ENCODE measurements around the gene OSBPL5. TPM values are rescaled to one million over a fixed set of nuclear protein-coding genes. Genes with fewer than 3 reads are reported as not detected.
A peak's percentile ranks its signal among the peaks of the same experiment; 100 is the strongest.

The OSBPL5 gene, protein sequence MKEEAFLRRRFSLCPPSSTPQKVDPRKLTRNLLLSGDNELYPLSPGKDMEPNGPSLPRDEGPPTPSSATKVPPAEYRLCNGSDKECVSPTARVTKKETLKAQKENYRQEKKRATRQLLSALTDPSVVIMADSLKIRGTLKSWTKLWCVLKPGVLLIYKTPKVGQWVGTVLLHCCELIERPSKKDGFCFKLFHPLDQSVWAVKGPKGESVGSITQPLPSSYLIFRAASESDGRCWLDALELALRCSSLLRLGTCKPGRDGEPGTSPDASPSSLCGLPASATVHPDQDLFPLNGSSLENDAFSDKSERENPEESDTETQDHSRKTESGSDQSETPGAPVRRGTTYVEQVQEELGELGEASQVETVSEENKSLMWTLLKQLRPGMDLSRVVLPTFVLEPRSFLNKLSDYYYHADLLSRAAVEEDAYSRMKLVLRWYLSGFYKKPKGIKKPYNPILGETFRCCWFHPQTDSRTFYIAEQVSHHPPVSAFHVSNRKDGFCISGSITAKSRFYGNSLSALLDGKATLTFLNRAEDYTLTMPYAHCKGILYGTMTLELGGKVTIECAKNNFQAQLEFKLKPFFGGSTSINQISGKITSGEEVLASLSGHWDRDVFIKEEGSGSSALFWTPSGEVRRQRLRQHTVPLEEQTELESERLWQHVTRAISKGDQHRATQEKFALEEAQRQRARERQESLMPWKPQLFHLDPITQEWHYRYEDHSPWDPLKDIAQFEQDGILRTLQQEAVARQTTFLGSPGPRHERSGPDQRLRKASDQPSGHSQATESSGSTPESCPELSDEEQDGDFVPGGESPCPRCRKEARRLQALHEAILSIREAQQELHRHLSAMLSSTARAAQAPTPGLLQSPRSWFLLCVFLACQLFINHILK
- total RNA-seq: 20.5 TPM

- peak in 2 of 3 donors; percentile 76 to 77 for DNase-seq (ENCODE audit: low read depth in 2 of 3, low spot score in 2 of 3)
These were observed at the start of gene OSBPL5 for GRCh38 chr11:3165152-3165705. Gene OSBPL5 (minus strand): TSS chr11:3165310. CDS start chr11:3129148, 36,162 bp downstream.

GRCh38 chr11:3214420-3214699 is 49.2 kb upstream of the OSBPL5 start:
- DNase-seq (ENCODE audit: low read depth in 2 of 3, low spot score in 2 of 3): no peak

GRCh38 chr11:3213659-3214419 is 48.7 kb upstream of the OSBPL5 start:
- no peak for DNase-seq (ENCODE audit: low read depth in 2 of 3, low spot score in 2 of 3)

DNA sequence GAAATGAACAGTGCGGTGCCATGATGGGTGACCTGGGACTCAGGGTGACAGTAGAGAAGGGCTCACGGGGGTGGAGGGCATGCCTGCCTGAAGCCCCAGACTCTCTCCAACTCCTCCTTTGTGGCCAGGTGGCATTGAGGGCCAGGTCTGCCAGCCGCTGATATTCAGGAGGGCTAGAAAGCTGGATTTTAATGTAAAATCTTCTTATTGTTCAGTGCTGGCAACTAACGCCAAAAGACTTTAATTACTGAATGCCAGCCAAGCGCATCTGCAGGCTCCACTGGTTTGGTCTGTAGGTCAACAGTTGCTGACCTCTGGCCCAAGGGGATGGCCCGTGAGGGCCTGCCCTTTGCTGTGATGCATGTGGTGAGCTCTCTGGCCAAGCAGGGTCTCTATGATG is 43.2 kb upstream of the OSBPL5 start:
- no peak for DNase-seq (ENCODE audit: low read depth in 2 of 3, low spot score in 2 of 3)

DNA sequence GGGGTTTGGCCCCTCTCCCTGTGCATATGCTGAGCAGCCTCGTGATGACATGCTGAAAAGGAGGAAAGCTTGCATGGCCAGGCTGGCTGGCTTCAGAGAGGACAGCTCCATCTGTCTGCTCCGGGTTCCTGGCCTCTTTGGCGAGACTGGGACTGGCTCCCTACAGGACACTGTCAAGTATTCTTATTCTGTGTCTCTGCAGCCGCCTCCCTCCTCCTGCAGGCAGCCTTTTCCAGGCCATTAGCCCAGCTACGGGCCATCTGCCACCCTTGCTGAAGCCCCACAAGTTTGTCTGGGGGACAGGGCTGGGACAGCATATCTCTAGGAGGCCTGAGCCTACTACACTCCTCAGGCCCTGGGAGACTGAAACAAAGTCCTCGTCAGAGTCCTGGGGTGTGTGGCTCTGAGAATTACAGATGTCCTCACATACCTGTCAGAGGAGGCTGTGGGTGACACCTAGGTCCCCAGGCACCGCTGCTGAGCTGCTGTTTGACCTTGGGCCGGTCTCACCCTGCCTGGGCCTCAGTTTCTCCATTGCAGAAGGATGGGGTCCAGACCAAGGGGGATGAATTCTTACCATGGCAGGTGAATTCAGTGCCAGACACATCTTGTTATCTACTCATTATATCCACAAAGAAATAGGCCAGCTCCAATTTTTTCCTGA is 42.5 kb upstream of the OSBPL5 start:
- DNase-seq (ENCODE audit: low read depth in 2 of 3, low spot score in 2 of 3): no peak

DNA sequence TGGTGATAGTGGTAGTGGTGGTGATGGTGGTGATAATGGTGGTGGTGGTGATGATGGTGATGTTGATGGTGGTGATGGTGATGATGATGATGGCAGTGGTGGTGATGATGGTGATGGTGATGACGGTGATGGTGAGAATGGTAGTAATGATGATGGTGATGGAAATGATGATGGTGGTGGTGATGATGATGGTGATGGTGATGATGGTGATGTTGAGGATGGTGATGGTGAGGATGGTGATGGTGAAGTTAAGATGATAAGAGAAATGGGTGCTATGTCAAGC is 41.8 kb upstream of the OSBPL5 start:
- DNase-seq (ENCODE audit: low read depth in 2 of 3, low spot score in 2 of 3): no peak

GRCh38 chr11:3206156-3206921 is 41.2 kb upstream of the OSBPL5 start:
- no peak for DNase-seq (ENCODE audit: low read depth in 2 of 3, low spot score in 2 of 3)

GRCh38 chr11:3205261-3206155 is 40.4 kb upstream of the OSBPL5 start:
- DNase-seq (ENCODE audit: low read depth in 2 of 3, low spot score in 2 of 3): no peak

- no peak for DNase-seq (ENCODE audit: low read depth in 2 of 3, low spot score in 2 of 3)
These were observed 39.3 kb upstream of the OSBPL5 start for GRCh38 chr11:3204141-3205015.

- DNase-seq (ENCODE audit: low read depth in 2 of 3, low spot score in 2 of 3): peak in 1 of 3 donors; percentile 23
These were observed 38.3 kb upstream of the OSBPL5 start for GRCh38 chr11:3203221-3204043.

DNA sequence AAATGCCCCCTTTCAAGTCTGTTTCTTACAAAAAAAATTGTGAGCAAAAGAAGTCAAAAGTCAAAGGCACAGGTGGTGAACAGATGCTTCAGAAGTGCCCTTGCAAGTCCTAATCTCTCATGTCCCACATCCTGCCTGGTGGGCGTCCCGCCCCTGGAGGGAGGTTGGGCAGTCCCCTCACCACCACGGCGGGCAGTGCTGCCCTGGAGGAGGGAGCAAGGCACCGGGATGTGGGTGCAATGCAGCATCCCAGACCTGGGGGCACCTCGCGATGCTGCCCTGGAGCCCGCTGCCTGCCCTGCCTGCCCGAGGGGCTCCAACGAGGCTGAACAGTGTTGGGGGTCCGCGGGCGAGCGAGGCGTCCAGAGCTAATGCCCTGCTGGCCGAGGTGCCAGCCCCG is 37.6 kb upstream of the OSBPL5 start:
- DNase-seq (ENCODE audit: low read depth in 2 of 3, low spot score in 2 of 3): peak in 2 of 3 donors; percentile 60 to 85

- no peak for DNase-seq (ENCODE audit: low read depth in 2 of 3, low spot score in 2 of 3)
These were observed 37.2 kb upstream of the OSBPL5 start for GRCh38 chr11:3202305-3202704.

- no peak for DNase-seq (ENCODE audit: low read depth in 2 of 3, low spot score in 2 of 3)
These were observed 36.6 kb upstream of the OSBPL5 start for GRCh38 chr11:3201677-3202181.

DNA sequence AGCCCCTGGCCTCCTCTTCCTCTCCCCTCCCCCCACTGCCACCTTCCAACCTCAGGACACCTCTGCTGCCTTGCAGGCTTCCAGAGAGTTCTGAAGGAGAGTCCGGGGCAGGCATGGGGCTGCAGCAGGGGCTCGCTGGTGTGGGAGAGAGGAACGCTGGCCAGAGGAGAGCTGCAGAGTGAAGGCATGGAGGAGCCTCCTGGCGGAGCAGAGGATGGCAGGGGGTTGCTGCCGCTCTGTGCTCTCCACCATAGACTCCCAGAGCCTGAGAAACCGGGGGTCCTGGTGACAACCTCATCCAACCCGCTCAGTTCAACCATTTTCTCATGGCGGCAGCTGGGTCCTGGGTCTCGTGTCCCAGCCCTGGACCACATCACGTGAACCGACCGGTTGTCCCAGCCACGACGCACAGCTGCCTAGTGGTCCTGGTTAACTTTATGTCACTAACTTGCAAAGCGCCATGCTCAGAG is 36.0 kb upstream of the OSBPL5 start:
- no peak for DNase-seq (ENCODE audit: low read depth in 2 of 3, low spot score in 2 of 3)

DNA sequence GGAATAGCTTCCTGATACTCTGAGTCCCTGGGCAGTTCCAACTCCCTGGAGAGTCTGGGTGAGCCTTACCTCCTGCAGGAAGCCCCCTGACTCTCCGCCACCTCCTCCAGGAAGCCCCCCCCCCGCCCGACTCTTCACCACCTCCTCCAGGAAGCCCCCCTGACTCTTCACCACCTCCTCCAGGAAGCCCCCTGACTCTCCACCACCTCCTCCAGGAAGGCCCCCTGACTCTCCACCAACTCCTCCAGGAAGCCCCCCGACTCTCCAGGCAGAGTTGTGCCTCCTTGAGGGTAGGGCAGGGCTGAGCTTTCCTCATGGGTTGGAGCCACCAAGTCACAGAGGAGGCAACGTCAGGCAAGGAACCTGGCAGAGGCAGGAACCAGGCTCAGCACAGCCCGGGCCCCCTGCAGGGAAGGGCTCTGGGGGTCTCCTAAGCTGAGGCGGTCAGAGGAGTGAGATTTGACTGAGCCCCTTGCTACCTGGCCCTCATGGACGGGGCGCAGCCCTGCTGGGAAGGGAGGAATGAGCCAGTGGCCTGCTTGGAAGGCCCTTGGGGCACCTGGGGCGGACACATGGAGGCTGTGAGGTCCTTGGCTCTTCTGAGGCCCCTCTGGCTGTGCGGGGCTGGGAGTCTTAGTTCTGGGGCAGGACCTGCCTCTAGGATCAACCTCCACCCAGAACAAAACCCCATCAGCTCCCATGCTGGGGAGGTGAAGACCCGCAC is 35.4 kb upstream of the OSBPL5 start:
- DNase-seq (ENCODE audit: low read depth in 2 of 3, low spot score in 2 of 3): no peak

Data from hematopoietic multipotent progenitor cell (in vitro differentiated cells).